ENCODE results near the gene SLC35A1. TPM values are rescaled to one million over a fixed set of nuclear protein-coding genes. Genes with fewer than 3 reads are reported as not detected.
A peak's percentile ranks its signal among the peaks of the same experiment; 100 is the strongest.

Gene SLC35A1
- total RNA-seq, 1 donor from 2014 or later: 15.3 TPM

DNA sequence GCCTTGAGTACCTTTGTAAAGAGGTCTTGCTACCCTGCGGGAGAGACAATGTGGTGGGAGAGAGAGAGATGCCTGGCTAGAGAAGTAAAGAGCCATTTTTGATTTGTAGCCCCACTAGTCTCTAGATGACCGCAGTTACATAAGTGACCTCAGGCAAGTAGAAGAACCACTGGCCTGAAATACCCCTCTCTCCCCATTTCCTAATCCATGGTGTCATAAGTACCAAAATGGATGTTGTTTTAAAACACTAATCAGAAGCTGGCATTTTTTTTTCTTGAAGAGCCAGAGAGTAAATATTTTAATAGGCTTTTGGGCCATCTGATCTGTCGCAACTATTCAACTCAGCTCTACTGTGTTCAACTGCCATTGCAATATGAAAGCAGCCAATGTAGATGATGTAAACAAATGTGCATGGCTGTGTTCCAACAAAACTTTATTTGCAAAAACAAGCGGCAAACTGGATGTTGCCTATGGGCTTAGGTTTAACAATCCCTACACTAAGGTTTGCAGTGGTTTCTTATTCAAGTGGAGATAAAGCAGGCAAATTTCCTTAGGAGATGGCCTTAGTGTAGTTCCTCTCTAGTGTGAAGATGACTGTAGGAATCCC is 80.5 kb downstream of the SLC35A1 start:
- no peak for DNase-seq (ENCODE audit: low read depth, low spot score)
- TF ChIP-seq, protein P1, sequence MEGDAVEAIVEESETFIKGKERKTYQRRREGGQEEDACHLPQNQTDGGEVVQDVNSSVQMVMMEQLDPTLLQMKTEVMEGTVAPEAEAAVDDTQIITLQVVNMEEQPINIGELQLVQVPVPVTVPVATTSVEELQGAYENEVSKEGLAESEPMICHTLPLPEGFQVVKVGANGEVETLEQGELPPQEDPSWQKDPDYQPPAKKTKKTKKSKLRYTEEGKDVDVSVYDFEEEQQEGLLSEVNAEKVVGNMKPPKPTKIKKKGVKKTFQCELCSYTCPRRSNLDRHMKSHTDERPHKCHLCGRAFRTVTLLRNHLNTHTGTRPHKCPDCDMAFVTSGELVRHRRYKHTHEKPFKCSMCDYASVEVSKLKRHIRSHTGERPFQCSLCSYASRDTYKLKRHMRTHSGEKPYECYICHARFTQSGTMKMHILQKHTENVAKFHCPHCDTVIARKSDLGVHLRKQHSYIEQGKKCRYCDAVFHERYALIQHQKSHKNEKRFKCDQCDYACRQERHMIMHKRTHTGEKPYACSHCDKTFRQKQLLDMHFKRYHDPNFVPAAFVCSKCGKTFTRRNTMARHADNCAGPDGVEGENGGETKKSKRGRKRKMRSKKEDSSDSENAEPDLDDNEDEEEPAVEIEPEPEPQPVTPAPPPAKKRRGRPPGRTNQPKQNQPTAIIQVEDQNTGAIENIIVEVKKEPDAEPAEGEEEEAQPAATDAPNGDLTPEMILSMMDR (conservative IDR thresholded peaks at IDR 0.05): no peak
- no peaks in the 10 kb centered on the region for H3K9me3 Mint-ChIP-seq
- H3K4me1 Mint-ChIP-seq: no peaks in the 10 kb centered on the region
- H3K4me3 Mint-ChIP-seq: no peak overlapping the region
- peak overlapping the region; percentile 92 for H3K27ac Mint-ChIP-seq (ENCODE audit: unreplicated experiment)
- H3K36me3 Mint-ChIP-seq (ENCODE audit: low read depth): peaks cover 8% of the 10 kb centered on the region
- no peaks in the 10 kb centered on the region for H3K27me3 Mint-ChIP-seq (ENCODE audit: low read depth)

GRCh38 chr6:87555506-87555905 is 82.7 kb downstream of the SLC35A1 start:
- Mint-ChIP-seq H3K27me3 (ENCODE audit: low read depth) (no peaks in the 10 kb centered on the region), H3K9me3 (no peaks in the 10 kb centered on the region), H3K27ac (ENCODE audit: unreplicated experiment) (no peak overlapping the region), H3K4me1 (no peaks in the 10 kb centered on the region), H3K4me3 (no peak overlapping the region), H3K36me3 (ENCODE audit: low read depth) (peaks cover 9% of the 10 kb centered on the region)
- TF ChIP-seq, protein P1 (conservative IDR thresholded peaks at IDR 0.05): no peak
- no peak for DNase-seq (ENCODE audit: low read depth, low spot score)

- TF ChIP-seq, protein P1 (conservative IDR thresholded peaks at IDR 0.05): no peak
- Mint-ChIP-seq H3K27ac (ENCODE audit: unreplicated experiment) (no peak overlapping the region), H3K36me3 (ENCODE audit: low read depth) (peaks cover 8% of the 10 kb centered on the region), H3K4me1 (no peaks in the 10 kb centered on the region), H3K27me3 (ENCODE audit: low read depth) (no peaks in the 10 kb centered on the region), H3K9me3 (no peaks in the 10 kb centered on the region), H3K4me3 (no peak overlapping the region)
- no peak for DNase-seq (ENCODE audit: low read depth, low spot score)
Observed at GRCh38 chr6:87558446-87558845, 85.7 kb downstream of the SLC35A1 start.

DNA sequence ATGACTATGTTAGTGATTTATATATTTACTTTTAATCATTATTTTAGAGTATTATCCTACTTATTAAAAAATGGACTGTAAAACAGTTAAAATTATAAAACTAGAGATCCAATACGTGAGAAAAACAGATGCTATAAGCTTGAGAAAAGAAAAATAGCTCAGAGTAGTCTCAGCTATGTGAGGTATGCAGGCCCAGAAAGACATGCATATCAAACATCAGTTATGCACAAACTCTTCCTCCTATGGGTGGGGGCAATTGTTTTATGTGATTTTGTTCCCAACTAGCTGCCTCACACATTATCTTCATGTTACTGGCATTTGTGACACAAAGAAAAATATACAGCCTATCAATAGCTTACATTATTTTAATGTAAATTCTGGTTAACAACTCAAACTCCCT is 88.2 kb downstream of the SLC35A1 start:
- no peak overlapping the region for H3K27ac Mint-ChIP-seq (ENCODE audit: unreplicated experiment)

More for the DNA sequence above, 88.2 kb downstream of the SLC35A1 start:
- H3K4me1 Mint-ChIP-seq: no peaks in the 10 kb centered on the region
- DNase-seq (ENCODE audit: low read depth, low spot score): no peak
- H3K27me3 Mint-ChIP-seq (ENCODE audit: low read depth): no peaks in the 10 kb centered on the region
- TF ChIP-seq, protein P1 (conservative IDR thresholded peaks at IDR 0.05): no peak
- H3K4me3 Mint-ChIP-seq: no peak overlapping the region
- peaks cover 8% of the 10 kb centered on the region for H3K36me3 Mint-ChIP-seq (ENCODE audit: low read depth)
- H3K9me3 Mint-ChIP-seq: no peaks in the 10 kb centered on the region

Other genes with a start within 250 kb of the SLC35A1 start
- 13.5 and 17.4 TPM in 2 replicates for gene SMIM8, start 150.4 kb upstream of the SLC35A1 start, total RNA-seq
- gene GJB7, start 143.7 kb upstream of the SLC35A1 start, total RNA-seq: 2.5 and 3.1 TPM in 2 replicates
- gene C6orf163, start 128.2 kb upstream of the SLC35A1 start, total RNA-seq: 3.5 and 4.5 TPM in 2 replicates
- gene CFAP206, start 65.0 kb upstream of the SLC35A1 start, total RNA-seq: 0.86 and 0.93 TPM in 2 replicates
- gene RARS2, start 117.0 kb downstream of the SLC35A1 start, total RNA-seq: 39.0 and 39.5 TPM in 2 replicates
- gene ORC3, start 117.2 kb downstream of the SLC35A1 start, total RNA-seq: 35.4 and 37.3 TPM in 2 replicates
- 67.4 and 71.9 TPM in 2 replicates for gene AKIRIN2, start 229.3 kb downstream of the SLC35A1 start, total RNA-seq

Data from neural crest cell (in vitro differentiated cells).